OCI-LY1 (cell line): ENCODE measurements around the gene TRAF3IP1.

Source experiments
- H2AFZ ChIP-seq: fragments of 200-600 bp; sonication (generic), shearing (Covaris generic); 2 replicates; pipeline ENCODE4 v1.6.0; 2014; ENCODE audit warnings: antibody characterized with exemption, mild to moderate bottlenecking, low read length
- H3F3A ChIP-seq: fragments of 200-600 bp; sonication (generic), shearing (Covaris generic); 2 replicates; pipeline ENCODE4 v1.6.0; 2014; ENCODE audit warnings: mild to moderate bottlenecking, antibody characterized with exemption, low read length, moderate library complexity; ENCODE audit not compliant: insufficient read depth
- H3K27ac ChIP-seq: fragments of 200-600 bp; sonication (generic); 2 replicates; pipeline ENCODE4 v1.5.1; 2014; ENCODE audit warnings: low read length, mixed run types, mild to moderate bottlenecking, low read depth; ENCODE audit not compliant: poor library complexity, severe bottlenecking
- H3K27me3 ChIP-seq: fragments of 200-600 bp; sonication (generic); 2 replicates; pipeline ENCODE4 v1.6.0; 2014; ENCODE audit warnings: antibody characterized with exemption, mild to moderate bottlenecking, low read length, moderate library complexity; ENCODE audit not compliant: insufficient read depth
- H3K36me3 ChIP-seq: fragments of 200-600 bp; sonication (generic); 2 replicates; pipeline ENCODE4 v1.6.1; 2014; ENCODE audit warnings: mild to moderate bottlenecking, antibody characterized with exemption, low read length, moderate library complexity, mixed read lengths; ENCODE audit not compliant: insufficient read depth
- H3K4me1 ChIP-seq: fragments of 200-600 bp; sonication (generic); 2 replicates; pipeline ENCODE4 v1.5.1; 2014; ENCODE audit warnings: mild to moderate bottlenecking, low read length, moderate library complexity; ENCODE audit not compliant: insufficient read depth, severe bottlenecking
- H3K4me2 ChIP-seq: fragments of 200-600 bp; sonication (generic), shearing (Covaris generic); 2 replicates; pipeline ENCODE4 v1.6.1; 2014; ENCODE audit warnings: low read length
- H3K4me3 ChIP-seq: fragments of 200-600 bp; sonication (generic); 2 replicates; pipeline ENCODE4 v1.5.1; 2014; ENCODE audit warnings: low read length, low read depth, mild to moderate bottlenecking, mixed read lengths; ENCODE audit not compliant: poor library complexity, severe bottlenecking
- H3K79me2 ChIP-seq: fragments of 200-600 bp; shearing (Covaris generic); 2 replicates; pipeline ENCODE4 v1.6.1; 2016; ENCODE audit warnings: mixed run types, low read length, mixed read lengths; ENCODE audit not compliant: insufficient read depth
- H3K9ac ChIP-seq: fragments of 200-600 bp; sonication (generic), shearing (Covaris generic); 2 replicates; pipeline ENCODE4 v1.6.1; 2014; ENCODE audit warnings: mild to moderate bottlenecking, low read length, mixed read lengths
- H3K9me2 ChIP-seq: fragments of 200-600 bp; sonication (generic), shearing (Covaris generic); 2 replicates; pipeline ENCODE4 v1.6.1; 2014; ENCODE audit warnings: low read depth, mild to moderate bottlenecking, low read length, mixed read lengths
- H3K9me3 ChIP-seq: fragments of 200-600 bp; shearing (Covaris generic); 2 replicates; pipeline ENCODE4 v1.6.1; 2014; ENCODE audit warnings: low read length, mixed read lengths
- H4K20me1 ChIP-seq: fragments of 200-600 bp; sonication (generic), shearing (Covaris generic); 2 replicates; pipeline ENCODE4 v1.6.0; 2016; ENCODE audit warnings: mild to moderate bottlenecking, low read length; ENCODE audit not compliant: insufficient read depth
- CTCF ChIP-seq: fragments of 200-600 bp; sonication (generic), shearing (Covaris generic); IDR thresholded peaks from 2 replicates; pipeline ENCODE4 v1.5.1; 2017; ENCODE audit warnings: mild to moderate bottlenecking, antibody characterized with exemption, low read length, moderate library complexity, mixed read lengths
- EZH2 ChIP-seq: fragments of 200-600 bp; sonication (generic), shearing (Covaris generic); IDR thresholded peaks from 2 replicates; pipeline ENCODE4 v1.8.0; 2017; ENCODE audit warnings: borderline replicate concordance, mixed run types, mild to moderate bottlenecking, antibody characterized with exemption, low read length, moderate library complexity, mixed read lengths

TRAF3IP1 gene

GRCh38 chr2:238378230-238379095, 58.1 kb downstream of the TRAF3IP1 start:
- Histone ChIP-seq H3K4me1 (peaks cover 3% of the 10 kb centered on the region), H3K4me3 (no peak overlapping the region), H3F3A (no peaks in the 10 kb centered on the region), H4K20me1 (no peaks in the 10 kb centered on the region), H3K27ac (no peak overlapping the region), H3K9ac (no peak overlapping the region), H3K9me2 (no peaks in the 10 kb centered on the region), H3K36me3 (no peaks in the 10 kb centered on the region; the same call in 1 of the 2 replicates), H3K79me2 (no peaks in the 10 kb centered on the region), H2AFZ (no peak overlapping the region), H3K27me3 (no peaks in the 10 kb centered on the region), H3K4me2 (no peak overlapping the region), H3K9me3 (peaks cover 3% of the 10 kb centered on the region; the same call in 1 of the 2 replicates)
- no peak for TF ChIP-seq CTCF
- TF ChIP-seq EZH2, result no peak

GRCh38 chr2:238379096-238379810, 58.9 kb downstream of the TRAF3IP1 start:
- Histone ChIP-seq H3K27ac (no peak overlapping the region), H3K9ac (no peak overlapping the region)

GRCh38 chr2:238380336-238380735, 60.0 kb downstream of the TRAF3IP1 start:
- H2AFZ ChIP-seq, result no peak overlapping the region
- no peak overlapping the region for H3K27ac ChIP-seq
- peaks cover 3% of the 10 kb centered on the region for H3K4me1 ChIP-seq
- no peaks in the 10 kb centered on the region for H3K27me3 ChIP-seq
- no peaks in the 10 kb centered on the region for H3F3A ChIP-seq
- H3K4me2 ChIP-seq, result no peak overlapping the region
- no peaks in the 10 kb centered on the region for H3K9me2 ChIP-seq
- H3K4me3 ChIP-seq, result no peak overlapping the region
- TF ChIP-seq CTCF, result no peak
- H3K9ac ChIP-seq, result no peak overlapping the region
- H3K79me2 ChIP-seq, result no peaks in the 10 kb centered on the region
- no peaks in the 10 kb centered on the region for H4K20me1 ChIP-seq
- peaks cover 3% of the 10 kb centered on the region; the same call in 1 of the 2 replicates for H3K9me3 ChIP-seq
- no peaks in the 10 kb centered on the region; the same call in 1 of the 2 replicates for H3K36me3 ChIP-seq

More at GRCh38 chr2:238379096-238379810, 58.9 kb downstream of the TRAF3IP1 start:
- no peak overlapping the region for H3K4me2 ChIP-seq
- H3K79me2 ChIP-seq, result no peaks in the 10 kb centered on the region
- no peaks in the 10 kb centered on the region for H4K20me1 ChIP-seq
- H3K4me1 ChIP-seq, result peaks cover 3% of the 10 kb centered on the region
- H3K27me3 ChIP-seq, result no peaks in the 10 kb centered on the region
- H3K9me3 ChIP-seq, result peaks cover 3% of the 10 kb centered on the region; the same call in 1 of the 2 replicates
- no peak for TF ChIP-seq CTCF
- no peak for TF ChIP-seq EZH2
- H3K9me2 ChIP-seq, result no peaks in the 10 kb centered on the region
- H3F3A ChIP-seq, result no peaks in the 10 kb centered on the region
- H2AFZ ChIP-seq, result no peak overlapping the region
- H3K4me3 ChIP-seq, result no peak overlapping the region
- no peaks in the 10 kb centered on the region; the same call in 1 of the 2 replicates for H3K36me3 ChIP-seq
